ENCODE results near the gene MAP3K8. TPM values are rescaled to one million over a fixed set of nuclear protein-coding genes. Genes with fewer than 3 reads are reported as not detected.
A peak's percentile ranks its signal among the peaks of the same experiment; 100 is the strongest.
"Not testable (repeated sequence)": the region's sequence is repeated elsewhere in the genome, so short reads cannot be mapped to it uniquely, and the experiment has no call there.

The MAP3K8 gene
- total RNA-seq, 1 experiment from 2014 or later: 4.8 TPM

DNA sequence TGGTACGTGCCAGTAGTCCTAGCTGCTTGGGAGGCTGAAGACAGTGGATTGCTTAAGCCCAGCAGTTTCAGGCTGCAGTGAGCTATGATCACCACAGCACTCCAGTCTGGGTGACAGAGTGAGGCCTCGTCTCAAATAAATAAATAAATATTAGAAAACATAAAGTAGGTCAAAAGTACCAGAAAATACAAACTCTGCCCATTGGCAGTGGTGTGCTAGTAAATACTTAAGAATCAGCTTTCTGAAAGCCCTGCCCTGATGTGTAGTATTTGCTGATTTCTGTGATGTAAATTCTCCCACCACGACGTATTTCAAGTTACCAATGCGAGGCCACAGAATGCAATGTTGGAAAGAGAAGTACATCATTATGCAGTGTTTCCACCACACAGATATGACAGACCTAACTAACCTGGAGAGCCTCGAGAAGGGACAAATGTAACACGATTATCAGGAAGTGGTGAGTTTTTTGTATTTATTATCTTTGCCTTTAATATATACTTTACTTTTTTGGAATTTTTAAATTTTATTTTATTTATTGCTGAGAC lies 11.8 kb upstream of the MAP3K8 start:
- peaks cover 8% of the 10 kb centered on the region; the same call in 1 of the 2 replicates for H3K4me1 ChIP-seq (ENCODE audit: control insufficient read depth, insufficient read depth, low read length)
- in situ Hi-C loops (cut with HindIII; ENCODE audit: low pct_unique_long_range_greater_than_20kb, low sequenced_read_pairs): no loop called here
- no peaks in the 10 kb centered on the region for H3K27me3 ChIP-seq (ENCODE audit: control insufficient read depth, insufficient read depth, low read length)
- TF ChIP-seq SIN3A (IDR thresholded peaks at IDR 0.05; ENCODE audit: borderline replicate concordance, insufficient read depth, low read depth, low read length) (no peak), REST (IDR thresholded peaks at IDR 0.05; ENCODE audit: insufficient read depth in 1 of 2, low read depth in 2 of 2, low read length in 1 of 2) (no peak), TCF7L2 (IDR thresholded peaks at IDR 0.05; ENCODE audit: low read depth, low read length) (no peak), POLR2AphosphoS5 (IDR thresholded peaks at IDR 0.05; ENCODE audit: low read depth, low read length) (no peak)
- TF ChIP-seq, protein P1, sequence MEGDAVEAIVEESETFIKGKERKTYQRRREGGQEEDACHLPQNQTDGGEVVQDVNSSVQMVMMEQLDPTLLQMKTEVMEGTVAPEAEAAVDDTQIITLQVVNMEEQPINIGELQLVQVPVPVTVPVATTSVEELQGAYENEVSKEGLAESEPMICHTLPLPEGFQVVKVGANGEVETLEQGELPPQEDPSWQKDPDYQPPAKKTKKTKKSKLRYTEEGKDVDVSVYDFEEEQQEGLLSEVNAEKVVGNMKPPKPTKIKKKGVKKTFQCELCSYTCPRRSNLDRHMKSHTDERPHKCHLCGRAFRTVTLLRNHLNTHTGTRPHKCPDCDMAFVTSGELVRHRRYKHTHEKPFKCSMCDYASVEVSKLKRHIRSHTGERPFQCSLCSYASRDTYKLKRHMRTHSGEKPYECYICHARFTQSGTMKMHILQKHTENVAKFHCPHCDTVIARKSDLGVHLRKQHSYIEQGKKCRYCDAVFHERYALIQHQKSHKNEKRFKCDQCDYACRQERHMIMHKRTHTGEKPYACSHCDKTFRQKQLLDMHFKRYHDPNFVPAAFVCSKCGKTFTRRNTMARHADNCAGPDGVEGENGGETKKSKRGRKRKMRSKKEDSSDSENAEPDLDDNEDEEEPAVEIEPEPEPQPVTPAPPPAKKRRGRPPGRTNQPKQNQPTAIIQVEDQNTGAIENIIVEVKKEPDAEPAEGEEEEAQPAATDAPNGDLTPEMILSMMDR (IDR thresholded peaks at IDR 0.05): no peak
- H3K4me3 ChIP-seq (ENCODE audit: low read depth in 2 of 2, low read length in 2 of 2): no peak overlapping the region
- DNase-seq (ENCODE audit: low read depth, low spot score): no peak
- H3K9me3 ChIP-seq (ENCODE audit: control insufficient read depth, insufficient read depth, low read depth, low read length): no peaks in the 10 kb centered on the region
- no peaks in the 10 kb centered on the region for H3K36me3 ChIP-seq (ENCODE audit: control insufficient read depth, insufficient read depth, low read length)
- intact Hi-C loops (cut with micrococcal nuclease; ENCODE audit: unreplicated experiment): no loop called here
- no peak overlapping the region for H3K27ac ChIP-seq (ENCODE audit: low read length)
- CTCF ChIA-PET: interaction anchor here (0.6 kb wide), 1 partner anchor 11 kb away, joined by 4 read pairs; no protein-coding TSS in a partner anchor
- ATAC-seq: no peak
- POLR2A ChIA-PET: no interaction called here
- no TSS peak for BruUV-seq (replicated peaks)

DNA sequence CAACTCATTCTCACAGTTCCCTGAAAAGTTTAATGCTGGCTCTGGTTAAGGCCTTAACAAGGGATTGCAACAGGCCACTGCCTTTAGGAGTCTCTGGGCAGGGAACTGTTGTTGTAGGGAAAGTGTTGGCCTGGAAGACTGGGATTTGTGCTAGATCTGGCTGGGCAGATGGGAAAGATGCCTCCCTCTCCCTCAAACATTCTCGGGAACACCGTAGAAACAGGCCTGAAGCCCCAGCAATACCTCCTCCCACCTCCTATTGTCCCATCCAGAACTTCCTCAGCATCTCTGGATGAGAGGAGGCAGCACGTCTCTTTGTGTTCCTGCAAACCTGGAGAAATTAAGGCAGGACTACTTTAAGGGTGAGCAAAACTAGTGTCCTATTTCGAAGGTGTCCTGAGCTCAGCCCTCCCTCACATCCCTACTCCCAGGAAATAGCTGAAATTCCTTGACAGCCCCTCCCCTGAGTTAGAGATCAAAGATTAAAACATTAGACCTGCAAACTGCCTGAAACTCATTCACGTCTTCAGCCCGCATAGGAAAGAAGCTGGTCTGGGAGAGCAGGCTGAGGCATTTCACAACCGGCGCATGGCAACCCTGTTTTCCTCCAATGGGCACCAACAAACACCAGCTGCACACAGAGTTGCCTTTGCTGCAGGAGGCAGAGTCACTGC lies 10.9 kb upstream of the MAP3K8 start:
- BruUV-seq (replicated peaks): no TSS peak
- DNase-seq (ENCODE audit: low read depth, low spot score) (no peak), ATAC-seq (peak; percentile 72)
- in situ Hi-C loops (cut with HindIII; ENCODE audit: low pct_unique_long_range_greater_than_20kb, low sequenced_read_pairs): no loop called here
- Histone ChIP-seq H3K4me3 (ENCODE audit: low read depth in 2 of 2, low read length in 2 of 2) (no peak overlapping the region), H3K36me3 (ENCODE audit: control insufficient read depth, insufficient read depth, low read length) (no peaks in the 10 kb centered on the region), H3K27me3 (ENCODE audit: control insufficient read depth, insufficient read depth, low read length) (no peaks in the 10 kb centered on the region), H3K27ac (ENCODE audit: low read length) (peak overlapping the region; percentile 39; the same call in 1 of the 2 replicates), H3K9me3 (ENCODE audit: control insufficient read depth, insufficient read depth, low read depth, low read length) (no peaks in the 10 kb centered on the region), H3K4me1 (ENCODE audit: control insufficient read depth, insufficient read depth, low read length) (peaks cover 8% of the 10 kb centered on the region; the same call in 1 of the 2 replicates)
- no peak for TF ChIP-seq TCF7L2 (IDR thresholded peaks at IDR 0.05; ENCODE audit: low read depth, low read length)
- no peak for TF ChIP-seq SIN3A (IDR thresholded peaks at IDR 0.05; ENCODE audit: borderline replicate concordance, insufficient read depth, low read depth, low read length)
- TF ChIP-seq REST (IDR thresholded peaks at IDR 0.05; ENCODE audit: insufficient read depth in 1 of 2, low read depth in 2 of 2, low read length in 1 of 2): no peak
- TF ChIP-seq, protein P1 (IDR thresholded peaks at IDR 0.05): no peak
- TF ChIP-seq POLR2AphosphoS5 (IDR thresholded peaks at IDR 0.05; ENCODE audit: low read depth, low read length): no peak
- ChIA-PET POLR2A (no interaction called here), CTCF (interaction anchor here (0.6 kb wide), 1 partner anchor 101 kb away, joined by 5 read pairs; no protein-coding TSS in a partner anchor)
- intact Hi-C loops (cut with micrococcal nuclease; ENCODE audit: unreplicated experiment): no loop called here

DNA sequence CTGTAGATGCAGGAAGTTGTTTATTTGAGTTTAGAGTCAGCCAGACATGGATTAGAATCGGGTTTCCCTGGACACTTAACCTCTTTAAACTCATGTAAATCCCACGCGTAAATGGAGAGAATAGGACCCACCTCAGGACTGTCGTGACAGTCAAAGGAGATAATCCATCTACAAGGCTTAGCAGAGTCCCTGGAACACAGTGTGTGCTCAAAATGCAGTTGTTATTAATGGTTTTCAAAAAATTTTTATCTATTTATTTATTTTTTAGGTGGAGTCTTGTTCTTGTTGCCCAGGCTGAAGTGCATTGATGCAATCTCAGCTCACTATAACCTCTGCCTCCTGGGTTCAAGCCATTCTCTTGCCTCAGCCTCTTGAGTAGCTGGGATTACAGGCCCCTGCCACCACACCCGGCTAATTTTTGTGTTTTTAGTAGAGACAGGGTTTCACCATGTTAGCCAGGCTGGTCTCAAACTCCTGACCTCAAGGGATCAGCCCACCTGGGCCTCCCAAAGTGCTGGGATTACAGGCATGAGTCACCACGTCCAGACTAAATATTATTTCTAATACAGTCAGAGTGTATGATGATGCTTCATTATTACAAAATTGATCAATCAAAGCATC lies 10.2 kb upstream of the MAP3K8 start:
- POLR2A ChIA-PET; intact Hi-C loops (cut with micrococcal nuclease; ENCODE audit: unreplicated experiment); H3K9me3 ChIP-seq (ENCODE audit: control insufficient read depth, insufficient read depth, low read depth, low read length); H3K4me3 ChIP-seq (ENCODE audit: low read depth in 2 of 2, low read length in 2 of 2); H3K4me1 ChIP-seq (ENCODE audit: control insufficient read depth, insufficient read depth, low read length); DNase-seq (ENCODE audit: low read depth, low spot score); H3K27me3 ChIP-seq (ENCODE audit: control insufficient read depth, insufficient read depth, low read length); in situ Hi-C loops (cut with HindIII; ENCODE audit: low pct_unique_long_range_greater_than_20kb, low sequenced_read_pairs); H3K36me3 ChIP-seq (ENCODE audit: control insufficient read depth, insufficient read depth, low read length); BruUV-seq (replicated peaks); ATAC-seq: not testable (repeated sequence)
- peak overlapping the region; percentile 39; the same call in 1 of the 2 replicates for H3K27ac ChIP-seq (ENCODE audit: low read length)
- CTCF ChIA-PET: interaction anchor here (0.6 kb wide), 1 partner anchor 100 kb away, joined by 5 read pairs; no protein-coding TSS in a partner anchor

Data from Panc1 (cell line).